B cell (primary cell): ENCODE results near the gene DENR. TPM values are rescaled to one million over a fixed set of nuclear protein-coding genes. Genes with fewer than 3 reads are reported as not detected.

Experiments used
- ATAC-seq: fragments of 200-7000 bp; cut with Tn5 transposase; one replicate; pipeline ENCODE4 v1.10.0; 2021; ENCODE audit warnings: low read depth, mild to moderate bottlenecking, moderate number of reproducible peaks, moderate library complexity
- CTCF ChIA-PET: fragments of 350-600 bp; sonication (Branson Sonifier 250); formaldehyde crosslinking; loops from one replicate; lab custom pipeline; 2021; ENCODE audit warnings: antibody characterized with exemption, inconsistent platforms; lab: Charles Lee
- POLR2A ChIA-PET: fragments of 350-600 bp; sonication (Branson Sonifier 250); formaldehyde crosslinking; loops from one replicate; lab custom pipeline; 2021; ENCODE audit warnings: antibody characterized with exemption; lab: Charles Lee
- DNase-seq: peaks from one replicate; pipeline ENCODE4 v3.0.0; 2013
- H2AFZ ChIP-seq: 2 replicates; pipeline ENCODE4 v1.6.1; 2012; ENCODE audit warnings: mild to moderate bottlenecking, low read depth, low read length; ENCODE audit not compliant: insufficient read depth, poor library complexity, severe bottlenecking
- H3K27ac ChIP-seq, 2 donors: 1 replicate in 1 of 2; 2 replicates in 1 of 2; pipeline ENCODE4 v1.5.1; 2012 to 2013; ENCODE audit warnings: low read length in 2 of 2, mild to moderate bottlenecking in 2 of 2, moderate library complexity in 1 of 2
- H3K27me3 ChIP-seq, 4 experiments: fragments of 200-600 bp in 1 of 4; sonication (generic) in 1 of 4; replicated peaks in 1 of 4; 1 replicate in 2 of 4; 2 replicates in 2 of 4; pipeline versions ENCODE4 v1.6.1 to v1.7.0; 2013 to 2016; ENCODE audit warnings: low read length in 3 of 4, mild to moderate bottlenecking in 2 of 4, mixed read lengths in 1 of 4, moderate library complexity in 1 of 4; ENCODE audit not compliant: insufficient read depth in 4 of 4, control insufficient read depth in 3 of 4; ENCODE audit errors: control extremely low read depth in 1 of 4
- H3K36me3 ChIP-seq, 2 experiments: replicated peaks in 1 of 2; 1 replicate in 1 of 2; 2 replicates in 1 of 2; pipeline versions ENCODE4 v1.6.1 to v1.7.1; 2013; ENCODE audit warnings: low read length in 1 of 2; ENCODE audit not compliant: insufficient read depth in 2 of 2, control insufficient read depth in 1 of 2; ENCODE audit errors: control extremely low read depth in 1 of 2, extremely low read depth in 1 of 2
- H3K4me1 ChIP-seq, 2 donors: fragments of 200-600 bp in 1 of 2; sonication (generic) in 1 of 2; 1 replicate in 1 of 2; 2 replicates in 1 of 2; pipeline versions ENCODE4 v1.5.1 to v1.6.1; 2013 to 2017; ENCODE audit warnings: low read length in 2 of 2; ENCODE audit not compliant: control insufficient read depth in 2 of 2, insufficient read depth in 2 of 2
- H3K4me2 ChIP-seq: replicated peaks from 2 replicates; pipeline ENCODE3; 2012; ENCODE audit warnings: mild to moderate bottlenecking, low read depth, low read length; ENCODE audit not compliant: poor library complexity, severe bottlenecking
- H3K4me3 ChIP-seq, 5 experiments: fragments of 200-600 bp in 1 of 5; sonication (generic) in 1 of 5; 1 replicate in 3 of 5; 2 replicates in 2 of 5; pipeline versions ENCODE4 v1.5.1 to v1.7.0; 2011 to 2016; ENCODE audit warnings: low read length in 4 of 5, mild to moderate bottlenecking in 4 of 5, low read depth in 2 of 5, control low read depth in 1 of 5, moderate library complexity in 1 of 5; ENCODE audit not compliant: insufficient read depth in 1 of 5; ENCODE audit errors: control extremely low read depth in 1 of 5, extremely low read depth in 1 of 5
- H3K79me2 ChIP-seq: fragments of 200-600 bp; sonication (generic); one replicate; pipeline ENCODE4 v1.6.0; 2016; ENCODE audit warnings: low read length; ENCODE audit not compliant: control insufficient read depth, insufficient read depth
- H3K9ac ChIP-seq: fragments of 200-600 bp; sonication (generic); 2 replicates; pipeline ENCODE4 v1.6.1; 2017; ENCODE audit warnings: mild to moderate bottlenecking, low read length, moderate library complexity
- H3K9me3 ChIP-seq, 3 donors: one replicate each; pipeline versions ENCODE4 v1.6.1 to v1.7.1; 2013; ENCODE audit warnings: low read length in 2 of 3; ENCODE audit not compliant: control insufficient read depth in 2 of 3, insufficient read depth in 1 of 3; ENCODE audit errors: control extremely low read depth in 1 of 3
- H4K20me1 ChIP-seq: 2 replicates; pipeline ENCODE4 v1.6.0; 2012; ENCODE audit warnings: mild to moderate bottlenecking, low read length; ENCODE audit not compliant: insufficient read depth, control insufficient read depth, poor library complexity, severe bottlenecking
- H3K27ac Mint-ChIP-seq: one replicate; pipeline ENCODE4 v1.8.0; 2021; ENCODE audit warnings: mixed read lengths
- H3K27me3 Mint-ChIP-seq: one replicate; pipeline ENCODE4 v1.8.0; 2021; ENCODE audit warnings: mixed read lengths
- H3K4me1 Mint-ChIP-seq: one replicate; pipeline ENCODE4 v1.8.0; 2021; ENCODE audit warnings: mixed read lengths
- H3K4me3 Mint-ChIP-seq: one replicate; pipeline ENCODE4 v1.8.0; 2021; ENCODE audit warnings: mixed read lengths
- H3K9me3 Mint-ChIP-seq: one replicate; pipeline ENCODE4 v1.8.0; 2022; ENCODE audit warnings: mixed read lengths; ENCODE audit not compliant: insufficient read depth
- EZH2 ChIP-seq: IDR thresholded peaks from 2 replicates; pipeline ENCODE4 v1.6.1; 2012; ENCODE audit warnings: borderline replicate concordance, low read depth, mild to moderate bottlenecking, moderate library complexity, low read length; ENCODE audit not compliant: insufficient read depth, poor library complexity, severe bottlenecking
- whole genome bisulfite sequencing: methylation state at CpG from one replicate; pipeline ENCODE4 v1.1.5; 2013; ENCODE audit warnings: missing lambda C conversion rate; ENCODE audit not compliant: insufficient coverage; 5-methylcytosine and 5-hydroxymethylcytosine counted together
- intact Hi-C: fragments of 100-400 bp; cut with micrococcal nuclease; formaldehyde crosslinking; loops from one replicate; pipeline ENCODE4 v1.10.0; 2022
- polyA plus RNA-seq: library from polyadenylated mRNA; depleted of rRNA; stranded (reverse); fragments of >200 nt; gene quantifications from 2 replicates; pipeline ENCODE4 v1.2.3, GENCODE V29; 2012
- total RNA-seq, 2 donors: library from RNA; stranded (reverse); fragments of 120-200 nt in 1 of 2; gene quantifications; 1 replicate in 1 of 2; 2 replicates in 1 of 2; pipeline versions ENCODE4 v1.2.3 to v1.2.4, GENCODE V29; 2013 to 2022
- TF ChIP-seq, protein P1 (sequence below): fragments of 200-600 bp; IDR thresholded peaks from one replicate; pipeline ENCODE4 v1.8.0; 2022; ENCODE audit warnings: antibody characterized with exemption, mild to moderate bottlenecking

DENR gene
- total and polyA plus RNA-seq, 2 donors (not counting 1 experiment from before 2014, with no cell fraction given) = 14.0 to 54.5 TPM

DNA sequence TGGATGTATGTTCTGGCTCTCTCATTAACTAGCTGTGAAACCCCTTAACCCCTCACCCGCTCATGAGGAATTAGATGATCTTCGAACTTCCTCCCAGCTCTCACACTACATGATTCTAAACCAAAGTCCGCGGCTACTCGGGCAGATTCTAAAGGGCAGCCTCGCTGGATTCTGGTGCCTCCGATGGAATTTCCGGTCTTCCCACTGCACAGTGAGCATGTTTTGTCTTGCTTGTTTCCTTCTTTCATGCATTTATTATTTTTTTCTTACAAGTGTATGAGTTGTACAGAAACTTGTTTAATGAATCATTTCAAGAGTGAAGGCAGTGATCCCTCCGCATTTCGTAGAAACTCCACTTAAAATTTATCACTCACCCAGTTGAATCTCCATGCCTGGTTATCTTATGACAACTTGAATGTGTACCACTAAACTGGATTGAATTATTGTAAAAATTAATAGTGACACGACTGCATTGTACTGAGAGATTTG is 31.5 kb upstream of the DENR start:
- no peak for ATAC-seq
- no peaks in the 10 kb centered on the region for H4K20me1 ChIP-seq
- Mint-ChIP-seq H3K27me3 (peaks cover 11% of the 10 kb centered on the region), H3K4me3 (peak overlapping the region; percentile 37), H3K27ac (no peak overlapping the region), H3K9me3 (no peaks in the 10 kb centered on the region), H3K4me1 (peaks cover 34% of the 10 kb centered on the region)
- 69% methylated on average over 6 of the region's 11 CpGs for WGBS
- no peak for TF ChIP-seq EZH2
- TF ChIP-seq, protein P1, sequence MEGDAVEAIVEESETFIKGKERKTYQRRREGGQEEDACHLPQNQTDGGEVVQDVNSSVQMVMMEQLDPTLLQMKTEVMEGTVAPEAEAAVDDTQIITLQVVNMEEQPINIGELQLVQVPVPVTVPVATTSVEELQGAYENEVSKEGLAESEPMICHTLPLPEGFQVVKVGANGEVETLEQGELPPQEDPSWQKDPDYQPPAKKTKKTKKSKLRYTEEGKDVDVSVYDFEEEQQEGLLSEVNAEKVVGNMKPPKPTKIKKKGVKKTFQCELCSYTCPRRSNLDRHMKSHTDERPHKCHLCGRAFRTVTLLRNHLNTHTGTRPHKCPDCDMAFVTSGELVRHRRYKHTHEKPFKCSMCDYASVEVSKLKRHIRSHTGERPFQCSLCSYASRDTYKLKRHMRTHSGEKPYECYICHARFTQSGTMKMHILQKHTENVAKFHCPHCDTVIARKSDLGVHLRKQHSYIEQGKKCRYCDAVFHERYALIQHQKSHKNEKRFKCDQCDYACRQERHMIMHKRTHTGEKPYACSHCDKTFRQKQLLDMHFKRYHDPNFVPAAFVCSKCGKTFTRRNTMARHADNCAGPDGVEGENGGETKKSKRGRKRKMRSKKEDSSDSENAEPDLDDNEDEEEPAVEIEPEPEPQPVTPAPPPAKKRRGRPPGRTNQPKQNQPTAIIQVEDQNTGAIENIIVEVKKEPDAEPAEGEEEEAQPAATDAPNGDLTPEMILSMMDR = no peak
- peaks cover 0 to 3% (median 0%) of the 10 kb centered on the region in 3 donors for H3K9me3 ChIP-seq
- H3K79me2 ChIP-seq = no peaks in the 10 kb centered on the region
- ChIA-PET POLR2A (no interaction called here), CTCF (no interaction called here)
- DNase-seq = no peak
- no peak overlapping the region for H3K4me3 ChIP-seq
- no peak overlapping the region for H3K27ac ChIP-seq
- H3K36me3 ChIP-seq = no peaks in the 10 kb centered on the region
- H3K9ac ChIP-seq = no peak overlapping the region
- H3K4me1 ChIP-seq = peaks cover 11 to 21% of the 10 kb centered on the region in 2 donors
- no peaks in the 10 kb centered on the region for H3K27me3 ChIP-seq
- no peak overlapping the region for H3K4me2 ChIP-seq
- intact Hi-C loops = no loop called here
- no peak overlapping the region for H2AFZ ChIP-seq

DNA sequence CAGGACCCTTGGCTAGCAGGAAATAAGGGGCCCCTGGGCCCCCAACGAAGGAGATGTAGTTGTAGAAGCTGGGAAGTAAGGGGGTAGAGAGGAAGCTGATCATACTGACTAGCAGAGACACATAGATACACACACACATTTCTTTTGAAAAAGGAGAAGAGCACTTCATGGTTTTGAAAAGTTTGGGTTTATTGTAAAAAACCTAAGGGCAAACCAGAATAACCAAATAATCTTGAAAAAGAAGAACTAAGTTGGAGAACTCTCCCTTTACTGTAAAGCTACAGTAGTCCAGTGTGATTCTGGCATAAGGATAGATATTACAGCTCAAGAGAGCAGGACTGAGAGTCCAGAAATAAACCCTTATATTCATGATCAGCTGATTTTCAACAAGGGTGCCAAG is 30.2 kb upstream of the DENR start:
- H2AFZ ChIP-seq = no peak overlapping the region
- H3K79me2 ChIP-seq = no peaks in the 10 kb centered on the region
- intact Hi-C loops = no loop called here
- Mint-ChIP-seq H3K4me3 (no peak overlapping the region), H3K9me3 (no peaks in the 10 kb centered on the region), H3K27ac (peak overlapping the region; percentile 26), H3K27me3 (peaks cover 11% of the 10 kb centered on the region), H3K4me1 (peaks cover 34% of the 10 kb centered on the region)
- peaks cover 0 to 3% (median 0%) of the 10 kb centered on the region in 3 donors for H3K9me3 ChIP-seq
- no CpG with 5 or more reads among the region's 1 CpG for WGBS
- DNase-seq = no peak
- H3K27me3 ChIP-seq = no peaks in the 10 kb centered on the region
- ChIA-PET POLR2A (no interaction called here), CTCF (no interaction called here)
- H3K4me1 ChIP-seq = peaks cover 15 to 26% of the 10 kb centered on the region in 2 donors
- no peak overlapping the region for H3K9ac ChIP-seq
- no peak for ATAC-seq
- no peak overlapping the region for H3K4me2 ChIP-seq
- no peak for TF ChIP-seq EZH2
- TF ChIP-seq, protein P1 = no peak
- H3K4me3 ChIP-seq = no peak overlapping the region
- no peaks in the 10 kb centered on the region for H3K36me3 ChIP-seq
- H4K20me1 ChIP-seq = no peaks in the 10 kb centered on the region
- no peak overlapping the region for H3K27ac ChIP-seq
